Measurements from ENCODE around the gene SLITRK5.

Gene SLITRK5

GRCh38 chr13:87709947-87710346, 38.8 kb downstream of the SLITRK5 start:
- DNase-seq (ENCODE audit: low read depth) = no peak

GRCh38 chr13:87712012-87712411, 40.8 kb downstream of the SLITRK5 start:
- DNase-seq (ENCODE audit: low read depth) = no peak

All from T-helper 22 cell (primary cell).